HG03066 (cell line): ENCODE data around the gene GCGR.

Experiments
- ATAC-seq: cut with Tn5 transposase; IDR thresholded peaks from one replicate; pipeline ENCODE4 v1.9.1; 2021; ENCODE audit warnings: low read depth; ENCODE audit not compliant: unreplicated experiment

GCGR gene

GRCh38 chr17:81811705-81812570, 8.0 kb downstream of the GCGR start:
- no peak for ATAC-seq

GRCh38 chr17:81812571-81813370, 8.8 kb downstream of the GCGR start:
- no peak for ATAC-seq

GRCh38 chr17:81813371-81813684, 9.4 kb downstream of the GCGR start:
- no peak for ATAC-seq

DNA sequence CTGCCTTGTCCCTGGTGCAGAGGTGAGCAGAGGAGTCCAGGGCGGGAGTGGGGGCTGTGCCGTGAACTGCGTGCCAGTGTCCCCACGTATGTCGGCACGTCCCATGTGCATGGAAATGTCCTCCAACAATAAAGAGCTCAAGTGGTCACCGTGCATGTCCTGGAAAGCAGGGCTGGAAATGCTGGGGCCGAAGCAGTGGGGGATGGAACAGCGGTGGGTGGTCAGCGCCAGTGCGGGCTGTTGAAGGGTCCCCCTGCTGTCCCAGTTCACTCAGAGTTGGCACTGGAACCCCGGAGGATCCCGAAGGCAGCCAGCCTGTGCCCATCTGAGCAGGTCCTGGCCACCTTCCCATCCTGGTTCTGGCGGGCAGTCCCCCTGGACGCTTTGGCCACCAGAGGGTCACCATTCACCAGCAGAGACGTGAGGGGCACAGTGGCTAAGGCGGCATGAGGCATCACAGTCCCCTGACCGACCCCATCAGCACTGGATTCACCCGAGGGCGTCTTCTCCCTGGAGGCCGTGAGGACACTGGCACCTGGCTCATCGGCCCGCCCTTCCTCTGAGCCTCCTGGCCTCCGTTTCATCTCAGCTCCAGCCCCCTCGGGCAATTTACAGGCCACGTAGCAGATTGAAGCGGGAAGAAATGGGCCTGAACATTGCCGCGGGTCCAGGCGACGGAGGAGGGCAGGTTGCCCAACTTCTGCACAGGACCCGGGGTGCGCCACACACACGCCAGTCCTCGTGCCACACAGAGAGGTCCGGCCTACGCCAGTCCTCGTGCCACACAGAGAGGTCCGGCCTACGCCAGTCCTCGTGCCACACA, 10.1 kb downstream of the GCGR start:
- no peak for ATAC-seq

GRCh38 chr17:81814748-81815645, 11.0 kb downstream of the GCGR start:
- ATAC-seq = no peak

GRCh38 chr17:81815646-81815986, 11.7 kb downstream of the GCGR start:
- ATAC-seq = no peak

DNA sequence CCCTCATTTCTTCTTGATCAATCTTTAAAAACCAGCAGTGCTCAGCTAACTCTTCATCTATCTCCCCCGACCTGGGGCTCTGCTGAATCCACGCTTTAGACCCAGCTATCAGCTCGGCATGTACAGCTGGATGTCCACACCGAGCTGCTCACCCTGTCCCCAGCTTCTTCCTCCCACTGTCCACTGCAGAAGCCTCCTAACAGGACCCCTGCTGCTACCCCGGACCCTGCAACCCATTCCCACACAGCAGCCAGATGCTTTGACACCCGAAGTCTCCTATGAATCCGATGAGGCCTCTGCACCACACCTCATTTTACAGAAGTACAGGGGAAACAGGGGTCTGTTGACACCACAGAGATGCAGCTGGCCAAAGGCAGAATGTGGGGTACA, 13.8 kb downstream of the GCGR start:
- no peak for ATAC-seq

- no peak for ATAC-seq
Observed at GRCh38 chr17:81819708-81820107, 15.8 kb downstream of the GCGR start.

DNA sequence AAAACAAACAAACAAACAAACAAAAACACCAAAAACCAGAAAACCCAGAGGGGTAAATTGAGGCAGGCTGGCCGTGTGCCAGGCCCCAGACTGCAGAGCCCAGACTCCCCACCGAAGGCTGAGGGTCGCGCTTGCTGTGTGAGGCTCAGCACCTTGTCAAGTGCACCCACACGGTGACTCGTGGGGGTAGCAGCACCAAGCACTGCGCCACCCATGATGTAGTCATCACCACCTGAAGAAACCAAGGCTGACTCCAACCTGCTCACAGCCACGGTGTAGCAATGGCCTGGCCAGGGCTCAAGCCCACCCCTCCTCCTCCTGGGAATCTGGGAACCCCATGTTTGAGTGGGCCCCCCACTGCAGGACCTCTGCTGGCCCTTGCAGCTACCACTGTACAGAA, 17.2 kb downstream of the GCGR start:
- no peak for ATAC-seq

- no peak for ATAC-seq
Observed at GRCh38 chr17:81821603-81822311, 17.8 kb downstream of the GCGR start.

DNA sequence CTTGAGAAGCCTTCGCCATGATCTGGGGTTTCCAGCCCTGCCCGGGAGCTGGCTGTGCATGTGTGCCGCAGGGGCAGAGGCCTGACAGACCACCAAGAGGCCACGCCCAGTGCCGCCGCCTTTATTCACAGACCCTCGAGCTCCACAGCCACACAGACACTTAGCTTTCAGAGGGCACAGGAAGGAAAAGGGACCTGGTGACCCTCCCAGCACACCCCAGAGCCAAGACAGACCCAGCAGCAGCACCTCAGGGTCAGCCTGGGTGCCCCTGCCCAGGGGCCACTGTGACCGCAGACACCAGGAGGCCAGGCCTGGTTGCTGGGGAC, 18.3 kb downstream of the GCGR start:
- no peak for ATAC-seq

GRCh38 chr17:81822996-81823819, 19.3 kb downstream of the GCGR start:
- ATAC-seq = no peak

GRCh38 chr17:81823820-81824550, 20.0 kb downstream of the GCGR start:
- no peak for ATAC-seq

DNA sequence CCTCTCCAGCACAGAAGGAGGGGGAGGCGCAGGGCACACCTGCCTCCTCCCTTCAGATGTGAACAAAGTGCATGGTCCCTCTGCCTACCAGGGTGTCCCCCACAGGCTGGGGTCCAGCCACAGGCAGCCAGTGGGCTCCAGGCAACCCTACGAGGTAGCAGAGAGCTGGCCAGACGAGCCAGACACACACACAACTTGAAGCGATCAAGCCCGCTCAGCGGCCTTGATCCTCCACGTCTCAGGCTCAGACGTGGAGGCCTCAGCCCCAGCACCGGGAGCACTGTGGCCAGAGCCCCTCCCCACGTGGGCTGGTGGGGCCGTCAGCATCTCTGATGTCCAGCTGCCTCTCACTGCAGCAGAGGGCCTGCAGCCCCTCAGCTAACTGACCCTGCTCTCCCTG, 20.6 kb downstream of the GCGR start:
- no peak for ATAC-seq

DNA sequence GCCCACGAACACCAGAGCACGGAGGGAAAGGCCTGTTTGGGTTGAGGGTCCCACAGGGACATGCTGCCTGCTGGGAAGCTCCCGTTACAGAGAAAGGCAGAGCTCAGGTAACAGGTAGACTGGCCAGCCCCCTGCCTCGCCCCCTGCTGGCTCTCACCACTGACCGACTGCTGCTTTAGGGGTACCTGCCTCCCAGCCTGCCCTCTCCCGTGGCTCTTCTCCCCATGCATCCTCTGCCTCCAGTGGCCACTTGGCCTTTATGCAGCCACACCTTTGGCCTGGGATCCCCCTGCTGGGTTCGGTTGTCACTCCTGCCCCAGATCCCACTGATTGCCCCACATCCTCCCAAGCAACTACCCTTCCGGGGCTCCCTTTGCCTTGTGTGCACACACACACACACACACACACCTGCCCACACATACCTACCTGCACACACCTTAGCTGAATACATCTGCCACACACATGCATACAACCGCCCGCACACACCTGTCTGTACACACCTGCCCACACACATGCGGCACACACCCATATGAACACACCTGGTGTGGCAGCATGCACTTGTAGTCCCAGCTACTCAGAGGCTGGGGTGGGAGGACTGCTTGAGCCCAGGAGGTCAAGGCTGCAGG, 22.0 kb downstream of the GCGR start:
- ATAC-seq = no peak

- no peak for ATAC-seq
Observed at GRCh38 chr17:81828656-81829055, 24.7 kb downstream of the GCGR start.

- no peak for ATAC-seq
Observed at GRCh38 chr17:81829858-81830257, 25.9 kb downstream of the GCGR start.

GRCh38 chr17:81831563-81831956, 27.6 kb downstream of the GCGR start:
- ATAC-seq = no peak
